Tibial artery (tissue), 4 donors: ENCODE measurements around the gene FRMD4A.

Experiments
- DNase-seq, 2 donors: peaks; one replicate each; pipeline ENCODE4 v3.0.0-alpha.2; 2019
- H3K27ac ChIP-seq, 2 donors: fragments of 200-600 bp; sonication (generic) in 1 of 2; 1 replicate in 1 of 2; 2 replicates in 1 of 2; pipeline ENCODE4 v1.5.1; 2018 to 2019; ENCODE audit warnings: mild to moderate bottlenecking in 1 of 2
- H3K27me3 ChIP-seq, 2 donors: fragments of 200-600 bp; sonication (generic) in 1 of 2; one replicate each; pipeline versions ENCODE4 v1.5.1 to v1.6.0; 2016 to 2019
- H3K36me3 ChIP-seq, 3 donors: fragments of 200-600 bp; sonication (generic) in 2 of 3; one replicate each; pipeline ENCODE4 v1.5.1; 2016 to 2019; ENCODE audit warnings: mild to moderate bottlenecking in 2 of 3
- H3K4me1 ChIP-seq, 4 donors: fragments of 200-600 bp; sonication (generic) in 2 of 4; 1 replicate in 3 of 4; 2 replicates in 1 of 4; pipeline ENCODE4 v1.5.1; 2016 to 2019
- H3K4me3 ChIP-seq, 2 donors: fragments of 200-600 bp; sonication (generic) in 1 of 2; 1 replicate in 1 of 2; 2 replicates in 1 of 2; pipeline ENCODE4 v1.5.1; 2018 to 2019; ENCODE audit warnings: mild to moderate bottlenecking in 2 of 2
- H3K9me3 ChIP-seq, 3 donors: fragments of 200-600 bp; sonication (generic) in 1 of 3; one replicate each; pipeline ENCODE4 v1.5.1; 2016 to 2019
- CTCF ChIP-seq, 2 experiments: fragments of 200-600 bp in 1 of 2; fragments of 450-650 bp in 1 of 2; IDR thresholded peaks; one replicate each; pipeline ENCODE4 v1.5.1; 2017 to 2019; ENCODE audit warnings: antibody characterized with exemption in 2 of 2, mild to moderate bottlenecking in 1 of 2, moderate library complexity in 1 of 2
- intact Hi-C: fragments of 100-400 bp; cut with DNase I; formaldehyde crosslinking; loops from one replicate; pipeline ENCODE4 v1.15.0; 2023; ENCODE audit warnings: low total_unique reads

Gene FRMD4A

GRCh38 chr10:13801907-13802288, 528.8 kb downstream of the FRMD4A start:
- no peaks in the 10 kb centered on the region for H3K27me3 ChIP-seq
- intact Hi-C loops, result no loop called here

GRCh38 chr10:13801156-13801906, 529.4 kb downstream of the FRMD4A start:
- Histone ChIP-seq H3K27ac (no peak overlapping the region), H3K27me3 (no peaks in the 10 kb centered on the region), H3K4me1 (peaks cover 0 to 12% (median 3%) of the 10 kb centered on the region in 4 donors), H3K4me3 (no peak overlapping the region), H3K36me3 (peaks cover 0 to 6% (median 6%) of the 10 kb centered on the region in 3 donors), H3K9me3 (no peaks in the 10 kb centered on the region)
- DNase-seq, result no peak
- TF ChIP-seq CTCF (IDR thresholded peaks at IDR 0.05), result no peak
- intact Hi-C loops, result no loop called here

More at GRCh38 chr10:13801907-13802288, 528.8 kb downstream of the FRMD4A start:
- no peak for TF ChIP-seq CTCF (IDR thresholded peaks at IDR 0.05)
- DNase-seq, result no peak
- H3K9me3 ChIP-seq, result no peaks in the 10 kb centered on the region
- no peak overlapping the region for H3K4me3 ChIP-seq
- H3K36me3 ChIP-seq, result peaks cover 0 to 6% (median 5%) of the 10 kb centered on the region in 3 donors
- H3K4me1 ChIP-seq, result peaks cover 0 to 12% (median 3%) of the 10 kb centered on the region in 4 donors
- no peak overlapping the region for H3K27ac ChIP-seq

- Histone ChIP-seq H3K27ac (no peak overlapping the region), H3K36me3 (peaks cover 11 to 35% (median 21%) of the 10 kb centered on the region in 3 donors), H3K4me3 (no peak overlapping the region), H3K27me3 (no peaks in the 10 kb centered on the region), H3K9me3 (no peaks in the 10 kb centered on the region), H3K4me1 (peaks cover 0 to 2% (median under 1%) of the 10 kb centered on the region in 4 donors)
- no peak for TF ChIP-seq CTCF (IDR thresholded peaks at IDR 0.05)
- intact Hi-C loops, result no loop called here
- no peak for DNase-seq
Measured at GRCh38 chr10:13797164-13797563, 533.6 kb downstream of the FRMD4A start.

- no peak for TF ChIP-seq CTCF (IDR thresholded peaks at IDR 0.05)
- no peak for DNase-seq
- peaks cover 11 to 45% (median 26%) of the 10 kb centered on the region in 3 donors for H3K36me3 ChIP-seq
- H3K27me3 ChIP-seq, result no peaks in the 10 kb centered on the region
- peaks cover 0 to 7% (median 2%) of the 10 kb centered on the region in 4 donors for H3K4me1 ChIP-seq
- H3K27ac ChIP-seq, result no peak overlapping the region
- no peaks in the 10 kb centered on the region for H3K9me3 ChIP-seq
- H3K4me3 ChIP-seq, result no peak overlapping the region
- intact Hi-C loops, result no loop called here
Measured at GRCh38 chr10:13795653-13796555, 534.8 kb downstream of the FRMD4A start.

GRCh38 chr10:13794992-13795612, 535.6 kb downstream of the FRMD4A start:
- H3K36me3 ChIP-seq, result peaks cover 11 to 48% (median 24%) of the 10 kb centered on the region in 3 donors
- H3K27me3 ChIP-seq, result no peaks in the 10 kb centered on the region
- intact Hi-C loops, result no loop called here
- no peak for DNase-seq
- H3K27ac ChIP-seq, result no peak overlapping the region
- H3K4me1 ChIP-seq, result peaks cover 0 to 12% (median 2%) of the 10 kb centered on the region in 4 donors
- TF ChIP-seq CTCF (IDR thresholded peaks at IDR 0.05), result no peak
- H3K4me3 ChIP-seq, result no peak overlapping the region
- no peaks in the 10 kb centered on the region for H3K9me3 ChIP-seq
